ENCODE data around the gene GNG7.

DNA sequence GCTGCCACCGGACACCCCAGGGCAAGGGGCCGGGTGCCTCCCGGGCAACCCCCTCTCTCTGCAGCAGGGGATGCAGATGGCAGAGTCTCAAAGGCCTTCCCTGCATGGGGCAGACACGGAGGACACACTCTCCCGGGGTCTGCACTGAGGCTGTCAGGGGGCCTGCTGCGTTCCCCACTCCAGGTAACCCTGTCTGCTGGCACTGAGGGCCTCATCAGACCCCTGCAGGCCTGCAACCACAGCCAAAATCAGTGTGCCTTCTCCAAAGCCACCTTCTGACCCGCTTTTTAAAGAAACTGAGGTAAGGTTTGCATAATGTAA lies 93.9 kb downstream of the GNG7 start:
- TF ChIP-seq, protein P1, sequence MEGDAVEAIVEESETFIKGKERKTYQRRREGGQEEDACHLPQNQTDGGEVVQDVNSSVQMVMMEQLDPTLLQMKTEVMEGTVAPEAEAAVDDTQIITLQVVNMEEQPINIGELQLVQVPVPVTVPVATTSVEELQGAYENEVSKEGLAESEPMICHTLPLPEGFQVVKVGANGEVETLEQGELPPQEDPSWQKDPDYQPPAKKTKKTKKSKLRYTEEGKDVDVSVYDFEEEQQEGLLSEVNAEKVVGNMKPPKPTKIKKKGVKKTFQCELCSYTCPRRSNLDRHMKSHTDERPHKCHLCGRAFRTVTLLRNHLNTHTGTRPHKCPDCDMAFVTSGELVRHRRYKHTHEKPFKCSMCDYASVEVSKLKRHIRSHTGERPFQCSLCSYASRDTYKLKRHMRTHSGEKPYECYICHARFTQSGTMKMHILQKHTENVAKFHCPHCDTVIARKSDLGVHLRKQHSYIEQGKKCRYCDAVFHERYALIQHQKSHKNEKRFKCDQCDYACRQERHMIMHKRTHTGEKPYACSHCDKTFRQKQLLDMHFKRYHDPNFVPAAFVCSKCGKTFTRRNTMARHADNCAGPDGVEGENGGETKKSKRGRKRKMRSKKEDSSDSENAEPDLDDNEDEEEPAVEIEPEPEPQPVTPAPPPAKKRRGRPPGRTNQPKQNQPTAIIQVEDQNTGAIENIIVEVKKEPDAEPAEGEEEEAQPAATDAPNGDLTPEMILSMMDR (IDR thresholded peaks at IDR 0.05; ENCODE audit: extremely low read depth in 1 of 2, insufficient read depth in 1 of 2, low read depth in 1 of 2, low read length in 2 of 2): no peak
- TF ChIP-seq POLR2AphosphoS5 (IDR thresholded peaks at IDR 0.05; ENCODE audit: insufficient read depth, low read depth, low read length) (no peak), MAX (IDR thresholded peaks at IDR 0.05; ENCODE audit: insufficient read depth, insufficient read length) (no peak), EZH2 (IDR thresholded peaks at IDR 0.05; ENCODE audit: borderline replicate concordance, low read depth, low read length, severe bottlenecking) (no peak), POLR2A (IDR thresholded peaks at IDR 0.05; ENCODE audit: low read depth, low read length) (no peak), FOS (IDR thresholded peaks at IDR 0.05; ENCODE audit: borderline replicate concordance, insufficient read depth, low read length) (no peak), MYC (IDR thresholded peaks at IDR 0.05; ENCODE audit: low read depth, low read length) (no peak)

Data from endothelial cell of umbilical vein (primary cell).